Sigmoid colon (tissue), 4 donors: ENCODE results near the gene GALNT13.

ENCODE experiments used
- POLR2A ChIP-seq, 2 donors: fragments of 450-650 bp; IDR thresholded peaks; one replicate each; pipeline ENCODE4 v1.6.1; 2016; ENCODE audit warnings: antibody characterized with exemption in 2 of 2, mild to moderate bottlenecking in 2 of 2, moderate library complexity in 2 of 2
- POLR2AphosphoS5 ChIP-seq, 4 donors: sonication (generic); formaldehyde crosslinking; IDR thresholded peaks; one replicate each; pipeline ENCODE4 v1.6.1; 2017; ENCODE audit warnings: antibody characterized with exemption in 4 of 4
- TF ChIP-seq, protein P1 (sequence below), 4 experiments: fragments of 450-650 bp in 3 of 4; fragments of 200-600 bp in 1 of 4; IDR thresholded peaks; one replicate each; pipeline ENCODE4 v1.5.1; 2016 to 2019; ENCODE audit warnings: antibody characterized with exemption in 4 of 4, mild to moderate bottlenecking in 3 of 4, moderate library complexity in 2 of 4

DNA sequence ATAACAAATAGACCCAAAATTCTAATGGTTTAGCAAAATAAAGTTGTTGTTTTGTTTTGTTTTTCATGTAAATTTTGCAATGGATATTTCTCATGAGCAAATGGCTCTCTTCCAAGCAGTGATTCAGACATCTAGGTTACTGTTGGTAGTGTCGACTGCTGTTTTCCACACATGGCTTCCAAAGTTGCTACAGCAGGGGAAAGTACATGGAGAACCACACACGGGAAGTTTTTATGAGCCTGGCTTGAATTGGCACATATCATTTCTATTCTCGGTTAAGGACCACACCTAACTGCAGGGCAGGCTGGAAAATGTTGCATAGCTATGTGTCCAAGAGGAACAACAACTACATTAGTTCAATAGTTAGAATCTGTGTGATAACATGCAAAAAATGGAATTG, 262.1 kb downstream of the GALNT13 start:
- TF ChIP-seq, protein P1, sequence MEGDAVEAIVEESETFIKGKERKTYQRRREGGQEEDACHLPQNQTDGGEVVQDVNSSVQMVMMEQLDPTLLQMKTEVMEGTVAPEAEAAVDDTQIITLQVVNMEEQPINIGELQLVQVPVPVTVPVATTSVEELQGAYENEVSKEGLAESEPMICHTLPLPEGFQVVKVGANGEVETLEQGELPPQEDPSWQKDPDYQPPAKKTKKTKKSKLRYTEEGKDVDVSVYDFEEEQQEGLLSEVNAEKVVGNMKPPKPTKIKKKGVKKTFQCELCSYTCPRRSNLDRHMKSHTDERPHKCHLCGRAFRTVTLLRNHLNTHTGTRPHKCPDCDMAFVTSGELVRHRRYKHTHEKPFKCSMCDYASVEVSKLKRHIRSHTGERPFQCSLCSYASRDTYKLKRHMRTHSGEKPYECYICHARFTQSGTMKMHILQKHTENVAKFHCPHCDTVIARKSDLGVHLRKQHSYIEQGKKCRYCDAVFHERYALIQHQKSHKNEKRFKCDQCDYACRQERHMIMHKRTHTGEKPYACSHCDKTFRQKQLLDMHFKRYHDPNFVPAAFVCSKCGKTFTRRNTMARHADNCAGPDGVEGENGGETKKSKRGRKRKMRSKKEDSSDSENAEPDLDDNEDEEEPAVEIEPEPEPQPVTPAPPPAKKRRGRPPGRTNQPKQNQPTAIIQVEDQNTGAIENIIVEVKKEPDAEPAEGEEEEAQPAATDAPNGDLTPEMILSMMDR (IDR thresholded peaks at IDR 0.05): no peak
- TF ChIP-seq POLR2AphosphoS5 (IDR thresholded peaks at IDR 0.05) (no peak), POLR2A (IDR thresholded peaks at IDR 0.05) (no peak)
